ENCODE results near the gene TMEM130. TPM values are rescaled to one million over a fixed set of nuclear protein-coding genes. Genes with fewer than 3 reads are reported as not detected.

TMEM130 gene
- total RNA-seq, 1 experiment from 2014 or later, result not detected

- no peaks in the 10 kb centered on the region for H3K9me3 Mint-ChIP-seq (ENCODE audit: unreplicated experiment)
- H3K27ac Mint-ChIP-seq (ENCODE audit: unreplicated experiment), result no peak overlapping the region
- no peaks in the 10 kb centered on the region for H3K36me3 Mint-ChIP-seq (ENCODE audit: insufficient read depth, unreplicated experiment)
- DNase-seq, result no peak
- ChIA-PET POLR2A (no interaction called here), CTCF (no interaction called here)
- no peaks in the 10 kb centered on the region for H3K27me3 Mint-ChIP-seq (ENCODE audit: insufficient read depth, unreplicated experiment)
- intact Hi-C loops (cut with micrococcal nuclease; ENCODE audit: unreplicated experiment), result no loop called here
- peaks cover 11% of the 10 kb centered on the region for H3K4me1 ChIP-seq
- no peaks in the 10 kb centered on the region for H3K9me3 ChIP-seq
- no peak overlapping the region for H3K4me3 ChIP-seq (ENCODE audit: low read depth, low read length)
- BruUV-seq (replicated peaks), result no TSS peak
- H3K27me3 ChIP-seq (replicated peaks; ENCODE audit: control insufficient read depth, insufficient read depth, low read length), result no peaks in the 10 kb centered on the region
- H3K4me1 Mint-ChIP-seq (ENCODE audit: low read depth, unreplicated experiment), result no peaks in the 10 kb centered on the region
- no peak overlapping the region for H3K4me3 Mint-ChIP-seq (ENCODE audit: unreplicated experiment)
- TF ChIP-seq CTCF (IDR thresholded peaks at IDR 0.05; ENCODE audit: insufficient read depth in 1 of 2, low read depth in 1 of 2, low read length in 1 of 2, severe bottlenecking in 1 of 2, unreplicated experiment in 1 of 2), result no peak
- no peaks in the 10 kb centered on the region for H3K36me3 ChIP-seq (ENCODE audit: control insufficient read depth, insufficient read depth, low read length)
Observed at GRCh38 chr7:98862203-98862602, 7.6 kb downstream of the TMEM130 start.

DNA sequence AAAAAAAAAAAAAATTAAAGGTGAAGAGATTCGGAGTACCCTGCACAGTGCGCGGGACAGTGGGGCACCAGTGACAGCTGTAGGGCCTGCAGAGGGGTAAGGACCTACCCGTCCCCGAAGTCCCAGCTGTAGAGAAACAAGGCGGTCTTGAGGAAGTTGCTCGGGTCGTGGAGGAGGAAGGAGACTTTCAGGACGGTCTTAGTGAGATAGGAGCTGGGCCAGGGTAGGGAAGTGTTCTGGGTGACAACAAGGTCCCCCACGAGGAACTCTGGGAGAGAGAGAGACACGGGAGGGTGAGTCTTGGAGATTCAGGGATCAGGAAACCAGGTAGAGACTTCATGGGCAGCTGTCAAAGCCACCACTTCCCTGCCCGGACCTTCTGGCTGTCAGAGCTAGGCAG, 9.7 kb downstream of the TMEM130 start:
- intact Hi-C loops (cut with micrococcal nuclease; ENCODE audit: unreplicated experiment), result no loop called here
- no peak overlapping the region for H3K4me3 ChIP-seq (ENCODE audit: low read depth, low read length)
- no peak for TF ChIP-seq CTCF (IDR thresholded peaks at IDR 0.05; ENCODE audit: insufficient read depth in 1 of 2, low read depth in 1 of 2, low read length in 1 of 2, severe bottlenecking in 1 of 2, unreplicated experiment in 1 of 2)
- CTCF ChIA-PET, result no interaction called here
- Mint-ChIP-seq H3K27me3 (ENCODE audit: insufficient read depth, unreplicated experiment) (no peaks in the 10 kb centered on the region), H3K4me3 (ENCODE audit: unreplicated experiment) (no peak overlapping the region), H3K9me3 (ENCODE audit: unreplicated experiment) (no peaks in the 10 kb centered on the region), H3K4me1 (ENCODE audit: low read depth, unreplicated experiment) (no peaks in the 10 kb centered on the region), H3K27ac (ENCODE audit: unreplicated experiment) (no peak overlapping the region), H3K36me3 (ENCODE audit: insufficient read depth, unreplicated experiment) (no peaks in the 10 kb centered on the region)
- POLR2A ChIA-PET, result no interaction called here
- no peaks in the 10 kb centered on the region for H3K27me3 ChIP-seq (replicated peaks; ENCODE audit: control insufficient read depth, insufficient read depth, low read length)
- no peaks in the 10 kb centered on the region for H3K36me3 ChIP-seq (ENCODE audit: control insufficient read depth, insufficient read depth, low read length)
- no TSS peak for BruUV-seq (replicated peaks)
- no peaks in the 10 kb centered on the region for H3K9me3 ChIP-seq
- DNase-seq, result no peak
- H3K4me1 ChIP-seq, result peaks cover 3% of the 10 kb centered on the region

DNA sequence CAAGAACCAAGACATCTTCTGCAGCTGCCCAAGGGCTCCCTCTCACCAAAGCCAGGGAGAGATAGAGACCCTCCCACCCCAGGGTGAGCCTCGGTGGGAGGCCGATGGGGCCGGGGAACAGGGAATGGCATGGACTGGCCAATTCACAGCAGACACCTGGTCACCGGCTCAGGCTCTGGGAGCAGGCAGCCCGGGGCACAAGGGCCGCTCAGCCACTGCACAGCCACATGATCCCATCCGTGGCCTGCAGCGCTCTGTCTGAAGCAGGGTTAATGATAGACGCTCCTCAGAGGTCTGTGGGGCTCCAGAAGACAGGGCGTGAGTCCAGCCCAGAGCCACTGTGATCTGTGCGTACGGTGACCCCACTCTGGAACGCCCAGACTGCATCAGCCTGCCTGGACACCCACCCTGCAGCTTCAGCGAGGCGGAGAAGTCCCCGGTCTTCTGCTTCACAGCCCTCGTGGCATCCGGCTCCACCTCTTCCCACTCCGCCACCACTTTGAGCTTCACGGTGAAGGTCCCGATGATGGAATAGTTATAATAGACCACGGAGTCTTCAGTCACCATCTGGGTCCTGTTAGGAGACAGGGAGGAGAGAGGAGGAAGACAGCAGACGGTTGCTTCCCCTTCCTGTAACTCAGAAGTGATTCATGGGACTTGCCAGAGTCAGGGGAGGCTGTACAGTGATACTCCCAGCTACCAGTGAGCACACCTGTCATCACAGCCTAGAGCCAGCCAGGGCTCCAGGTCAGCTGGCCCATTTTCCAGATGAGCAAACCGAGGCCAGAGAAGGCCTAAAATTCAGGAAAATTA, 14.0 kb downstream of the TMEM130 start:
- Mint-ChIP-seq H3K27ac (ENCODE audit: unreplicated experiment) (no peak overlapping the region), H3K4me3 (ENCODE audit: unreplicated experiment) (no peak overlapping the region)

More for the DNA sequence above, 14.0 kb downstream of the TMEM130 start:
- POLR2A ChIA-PET, result no interaction called here
- CTCF ChIA-PET, result no interaction called here
- Histone ChIP-seq H3K36me3 (ENCODE audit: control insufficient read depth, insufficient read depth, low read length) (no peaks in the 10 kb centered on the region), H3K27me3 (replicated peaks; ENCODE audit: control insufficient read depth, insufficient read depth, low read length) (no peaks in the 10 kb centered on the region), H3K4me3 (ENCODE audit: low read depth, low read length) (no peak overlapping the region), H3K9me3 (no peaks in the 10 kb centered on the region), H3K4me1 (no peaks in the 10 kb centered on the region)
- Mint-ChIP-seq H3K4me1 (ENCODE audit: low read depth, unreplicated experiment) (peaks cover 7% of the 10 kb centered on the region), H3K27me3 (ENCODE audit: insufficient read depth, unreplicated experiment) (no peaks in the 10 kb centered on the region), H3K36me3 (ENCODE audit: insufficient read depth, unreplicated experiment) (no peaks in the 10 kb centered on the region), H3K9me3 (ENCODE audit: unreplicated experiment) (no peaks in the 10 kb centered on the region)
- BruUV-seq (replicated peaks), result no TSS peak
- intact Hi-C loops (cut with micrococcal nuclease; ENCODE audit: unreplicated experiment), result no loop called here
- DNase-seq, result no peak
- TF ChIP-seq CTCF (IDR thresholded peaks at IDR 0.05; ENCODE audit: insufficient read depth in 1 of 2, low read depth in 1 of 2, low read length in 1 of 2, severe bottlenecking in 1 of 2, unreplicated experiment in 1 of 2), result no peak
